HCT116 (cell line): Measurements from ENCODE around the gene BTBD9. TPM values are rescaled to one million over a fixed set of nuclear protein-coding genes. Genes with fewer than 3 reads are reported as not detected.

Experiments used
- ATAC-seq: fragments of 200-7000 bp; cut with Tn5 transposase; 2 replicates; pipeline ENCODE4 v1.9.1; 2020; ENCODE audit warnings: mild to moderate bottlenecking, moderate library complexity
- BruUV-seq: library from RNA; stranded (reverse); fragments of 400-500 nt; replicated peaks from 2 replicates; lab custom pipeline; 2021; lab: Mats Ljungman, UMichigan
- CTCF ChIA-PET: fragments of 300-600 bp; sonication (Branson Sonifier 250); formaldehyde crosslinking; loops from one replicate; lab custom pipeline; 2021; ENCODE audit warnings: antibody characterized with exemption; lab: Charles Lee
- POLR2A ChIA-PET: fragments of 300-600, 350-600 bp; sonication (Branson Sonifier 250); formaldehyde crosslinking; loops from one replicate; lab custom pipeline; 2021; ENCODE audit warnings: antibody characterized with exemption; lab: Charles Lee
- RAD21 ChIA-PET, 2 experiments: fragments of 300-600 bp; sonication (Branson Sonifier 250); formaldehyde crosslinking; loops; one replicate each; lab custom pipeline; 2023; ENCODE audit warnings: low total read pairs in 2 of 2; ENCODE audit not compliant: uncharacterized antibody in 2 of 2, unreplicated experiment in 2 of 2, low non-redundant PET in 1 of 2; lab: Charles Lee
- DNase-seq: peaks from one replicate; pipeline ENCODE4 v3.0.0-alpha.2; 2010; ENCODE audit warnings: low read depth, low spot score
- H2AFZ ChIP-seq: fragments of 200-600 bp; shearing (Covaris generic), sonication (generic); 2 replicates; pipeline ENCODE4 v1.6.1; 2017; ENCODE audit warnings: low read depth, mixed run types, mixed read lengths, antibody characterized with exemption, low read length; ENCODE audit not compliant: poor library complexity, severe bottlenecking
- H3K27ac ChIP-seq: 2 replicates; pipeline ENCODE4 v1.5.1; 2012; ENCODE audit warnings: low read depth, low read length
- H3K27me3 ChIP-seq: fragments of 200-600 bp; sonication (generic); 2 replicates; pipeline ENCODE4 v1.6.1; 2016; ENCODE audit warnings: mixed run types, low read length, mixed read lengths; ENCODE audit not compliant: insufficient read depth
- H3K36me3 ChIP-seq, 2 experiments: fragments of 200-500 bp in 1 of 2; fragments of 200-600 bp in 1 of 2; sonication (Bioruptor generic) in 1 of 2; sonication (generic) in 1 of 2; 2 replicates each; pipeline versions ENCODE4 v1.5.1 to v1.6.1; 2014 to 2016; ENCODE audit warnings: low read length in 2 of 2, inconsistent platforms in 1 of 2, mixed read lengths in 1 of 2, mixed run types in 1 of 2; ENCODE audit not compliant: insufficient read depth in 2 of 2, control insufficient read depth in 1 of 2
- H3K4me1 ChIP-seq, 2 experiments: fragments of 200-600 bp in 1 of 2; sonication (generic) in 1 of 2; 2 replicates each; pipeline versions ENCODE4 v1.5.1 to v1.6.1; 2012 to 2017; ENCODE audit warnings: low read length in 2 of 2, inconsistent platforms in 1 of 2, mild to moderate bottlenecking in 1 of 2, mixed read lengths in 1 of 2, mixed run types in 1 of 2, moderate library complexity in 1 of 2; ENCODE audit not compliant: insufficient read depth in 2 of 2, control insufficient read depth in 1 of 2
- H3K4me2 ChIP-seq: fragments of 200-600 bp; sonication (generic); 2 replicates; pipeline ENCODE4 v1.6.1; 2017; ENCODE audit warnings: mixed run types, low read length, mixed read lengths
- H3K4me3 ChIP-seq, 2 experiments: fragments of 200-600 bp in 1 of 2; sonication (generic) in 1 of 2; replicated peaks in 1 of 2; 2 replicates each; pipeline ENCODE4 v1.5.1; 2011 to 2016; ENCODE audit warnings: low read length in 2 of 2, control low read depth in 1 of 2, low read depth in 1 of 2, mild to moderate bottlenecking in 1 of 2, mixed read lengths in 1 of 2, mixed run types in 1 of 2
- H3K79me2 ChIP-seq: fragments of 200-600 bp; sonication (generic); 2 replicates; pipeline ENCODE4 v1.6.1; 2017; ENCODE audit warnings: mild to moderate bottlenecking, mixed run types, low read length, moderate library complexity, mixed read lengths; ENCODE audit not compliant: insufficient read depth
- H3K9ac ChIP-seq: fragments of 200-600 bp; sonication (generic); 2 replicates; pipeline ENCODE4 v1.6.1; 2016; ENCODE audit warnings: low read length, mixed read lengths
- H3K9me2 ChIP-seq: fragments of 200-600 bp; sonication (generic), shearing (Covaris generic); 2 replicates; pipeline ENCODE4 v1.6.1; 2017; ENCODE audit warnings: mixed run types, mild to moderate bottlenecking, moderate library complexity; ENCODE audit not compliant: insufficient read depth
- H3K9me3 ChIP-seq, 2 experiments: fragments of 200-500 bp in 1 of 2; fragments of 200-600 bp in 1 of 2; sonication (Bioruptor generic) in 1 of 2; sonication (generic) in 1 of 2; 2 replicates each; pipeline ENCODE4 v1.6.1; 2014 to 2017; ENCODE audit warnings: low read length in 2 of 2, mixed read lengths in 2 of 2, inconsistent platforms in 1 of 2, low read depth in 1 of 2, mild to moderate bottlenecking in 1 of 2, mixed run types in 1 of 2, moderate library complexity in 1 of 2; ENCODE audit not compliant: control insufficient read depth in 1 of 2, insufficient read depth in 1 of 2
- H4K20me1 ChIP-seq: fragments of 200-600 bp; sonication (generic), shearing (Covaris generic); 2 replicates; pipeline ENCODE4 v1.6.1; 2017; ENCODE audit warnings: mixed run types, mild to moderate bottlenecking, moderate library complexity; ENCODE audit not compliant: insufficient read depth
- CEBPB ChIP-seq: IDR thresholded peaks from 2 replicates; pipeline ENCODE4 v1.6.1; 2012; ENCODE audit warnings: low read depth
- EGR1 ChIP-seq: IDR thresholded peaks from 2 replicates; pipeline ENCODE4 v1.6.1; 2012; ENCODE audit warnings: low read depth
- ELF1 ChIP-seq: IDR thresholded peaks from 2 replicates; pipeline ENCODE4 v1.6.1; 2012; ENCODE audit warnings: low read depth, borderline replicate concordance
- FOSL1 ChIP-seq: IDR thresholded peaks from 2 replicates; pipeline ENCODE4 v1.6.1; 2012; ENCODE audit warnings: low read depth
- JUND ChIP-seq: IDR thresholded peaks from 2 replicates; pipeline ENCODE4 v1.6.1; 2012
- SRF ChIP-seq: IDR thresholded peaks from 2 replicates; pipeline ENCODE4 v1.6.1; 2012; ENCODE audit warnings: low read depth
- intact Hi-C: fragments of 100-400 bp; cut with micrococcal nuclease; formaldehyde crosslinking; loops from 2 replicates; pipeline ENCODE4 v1.10.0; 2022
- total RNA-seq: library from RNA; stranded (reverse); gene quantifications from one replicate; pipeline ENCODE4 v1.2.1, GENCODE V29; 2021; ENCODE audit not compliant: unreplicated experiment
- TF ChIP-seq, protein P1 (sequence below): IDR thresholded peaks from 2 replicates; pipeline ENCODE4 v1.6.1; 2012
- TF ChIP-seq, protein P2 (sequence below): IDR thresholded peaks from 2 replicates; pipeline ENCODE4 v1.6.1; 2012
- TF ChIP-seq, protein P3 (sequence below): IDR thresholded peaks from 2 replicates; pipeline ENCODE4 v1.6.1; 2012; ENCODE audit warnings: low read depth
- TF ChIP-seq, protein P4 (sequence below), 3 experiments: fragments of 200-600 bp in 1 of 3; sonication (generic) in 1 of 3; IDR thresholded peaks in 2 of 3; conservative IDR thresholded peaks in 1 of 3; 2 replicates each; pipeline ENCODE4 v1.5.1; 2012 to 2017; ENCODE audit warnings: low read depth in 2 of 3, low read length in 2 of 3, antibody characterized with exemption in 1 of 3, borderline replicate concordance in 1 of 3, control low read depth in 1 of 3, mild to moderate bottlenecking in 1 of 3, mixed read lengths in 1 of 3, mixed run types in 1 of 3, moderate library complexity in 1 of 3; ENCODE audit not compliant: insufficient read depth in 1 of 3

BTBD9 gene
- total RNA-seq, 1 experiment from 2014 or later = 10.9 TPM

DNA sequence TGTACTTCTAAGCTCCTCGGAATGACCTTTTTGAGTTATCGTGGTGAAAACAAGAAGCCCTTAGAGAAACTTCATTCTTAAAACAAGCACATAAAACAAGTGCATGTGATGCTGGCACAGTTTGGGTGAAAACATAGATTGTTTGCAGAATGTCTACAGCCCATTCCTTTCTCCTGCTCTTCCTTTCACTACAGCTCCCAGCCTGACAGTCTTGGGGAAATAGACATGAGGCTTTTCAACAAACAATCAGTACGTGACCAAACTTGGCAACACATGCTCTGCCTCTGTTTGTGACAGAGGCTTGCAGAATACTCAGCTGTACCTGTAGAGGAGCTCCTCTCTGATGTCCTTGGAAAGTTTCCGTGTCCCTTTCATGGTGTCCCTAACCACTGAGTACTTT lies 498.6 kb downstream of the BTBD9 start:
- ChIA-PET CTCF (no interaction called here), RAD21 (no interaction called here), POLR2A (no interaction called here)
- Histone ChIP-seq H3K79me2 (no peaks in the 10 kb centered on the region), H3K36me3 (no peaks in the 10 kb centered on the region), H3K9me2 (no peaks in the 10 kb centered on the region), H4K20me1 (no peaks in the 10 kb centered on the region), H3K4me1 (no peaks in the 10 kb centered on the region), H3K9ac (no peak overlapping the region), H3K4me3 (no peak overlapping the region), H3K4me2 (no peak overlapping the region), H2AFZ (no peak overlapping the region), H3K27me3 (no peaks in the 10 kb centered on the region), H3K9me3 (no peaks in the 10 kb centered on the region), H3K27ac (no peak overlapping the region)
- DNase-seq (no peak), ATAC-seq (no peak)
- TF ChIP-seq, protein P1, sequence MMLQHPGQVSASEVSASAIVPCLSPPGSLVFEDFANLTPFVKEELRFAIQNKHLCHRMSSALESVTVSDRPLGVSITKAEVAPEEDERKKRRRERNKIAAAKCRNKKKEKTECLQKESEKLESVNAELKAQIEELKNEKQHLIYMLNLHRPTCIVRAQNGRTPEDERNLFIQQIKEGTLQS = no peak
- TF ChIP-seq ELF1 (no peak), CEBPB (no peak), EGR1 (no peak), FOSL1 (no peak), SRF (no peak), JUND (no peak)
- TF ChIP-seq, protein P2, sequence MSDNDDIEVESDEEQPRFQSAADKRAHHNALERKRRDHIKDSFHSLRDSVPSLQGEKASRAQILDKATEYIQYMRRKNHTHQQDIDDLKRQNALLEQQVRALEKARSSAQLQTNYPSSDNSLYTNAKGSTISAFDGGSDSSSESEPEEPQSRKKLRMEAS = no peak
- TF ChIP-seq, protein P3, sequence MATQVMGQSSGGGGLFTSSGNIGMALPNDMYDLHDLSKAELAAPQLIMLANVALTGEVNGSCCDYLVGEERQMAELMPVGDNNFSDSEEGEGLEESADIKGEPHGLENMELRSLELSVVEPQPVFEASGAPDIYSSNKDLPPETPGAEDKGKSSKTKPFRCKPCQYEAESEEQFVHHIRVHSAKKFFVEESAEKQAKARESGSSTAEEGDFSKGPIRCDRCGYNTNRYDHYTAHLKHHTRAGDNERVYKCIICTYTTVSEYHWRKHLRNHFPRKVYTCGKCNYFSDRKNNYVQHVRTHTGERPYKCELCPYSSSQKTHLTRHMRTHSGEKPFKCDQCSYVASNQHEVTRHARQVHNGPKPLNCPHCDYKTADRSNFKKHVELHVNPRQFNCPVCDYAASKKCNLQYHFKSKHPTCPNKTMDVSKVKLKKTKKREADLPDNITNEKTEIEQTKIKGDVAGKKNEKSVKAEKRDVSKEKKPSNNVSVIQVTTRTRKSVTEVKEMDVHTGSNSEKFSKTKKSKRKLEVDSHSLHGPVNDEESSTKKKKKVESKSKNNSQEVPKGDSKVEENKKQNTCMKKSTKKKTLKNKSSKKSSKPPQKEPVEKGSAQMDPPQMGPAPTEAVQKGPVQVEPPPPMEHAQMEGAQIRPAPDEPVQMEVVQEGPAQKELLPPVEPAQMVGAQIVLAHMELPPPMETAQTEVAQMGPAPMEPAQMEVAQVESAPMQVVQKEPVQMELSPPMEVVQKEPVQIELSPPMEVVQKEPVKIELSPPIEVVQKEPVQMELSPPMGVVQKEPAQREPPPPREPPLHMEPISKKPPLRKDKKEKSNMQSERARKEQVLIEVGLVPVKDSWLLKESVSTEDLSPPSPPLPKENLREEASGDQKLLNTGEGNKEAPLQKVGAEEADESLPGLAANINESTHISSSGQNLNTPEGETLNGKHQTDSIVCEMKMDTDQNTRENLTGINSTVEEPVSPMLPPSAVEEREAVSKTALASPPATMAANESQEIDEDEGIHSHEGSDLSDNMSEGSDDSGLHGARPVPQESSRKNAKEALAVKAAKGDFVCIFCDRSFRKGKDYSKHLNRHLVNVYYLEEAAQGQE = no peak
- TF ChIP-seq, protein P4, sequence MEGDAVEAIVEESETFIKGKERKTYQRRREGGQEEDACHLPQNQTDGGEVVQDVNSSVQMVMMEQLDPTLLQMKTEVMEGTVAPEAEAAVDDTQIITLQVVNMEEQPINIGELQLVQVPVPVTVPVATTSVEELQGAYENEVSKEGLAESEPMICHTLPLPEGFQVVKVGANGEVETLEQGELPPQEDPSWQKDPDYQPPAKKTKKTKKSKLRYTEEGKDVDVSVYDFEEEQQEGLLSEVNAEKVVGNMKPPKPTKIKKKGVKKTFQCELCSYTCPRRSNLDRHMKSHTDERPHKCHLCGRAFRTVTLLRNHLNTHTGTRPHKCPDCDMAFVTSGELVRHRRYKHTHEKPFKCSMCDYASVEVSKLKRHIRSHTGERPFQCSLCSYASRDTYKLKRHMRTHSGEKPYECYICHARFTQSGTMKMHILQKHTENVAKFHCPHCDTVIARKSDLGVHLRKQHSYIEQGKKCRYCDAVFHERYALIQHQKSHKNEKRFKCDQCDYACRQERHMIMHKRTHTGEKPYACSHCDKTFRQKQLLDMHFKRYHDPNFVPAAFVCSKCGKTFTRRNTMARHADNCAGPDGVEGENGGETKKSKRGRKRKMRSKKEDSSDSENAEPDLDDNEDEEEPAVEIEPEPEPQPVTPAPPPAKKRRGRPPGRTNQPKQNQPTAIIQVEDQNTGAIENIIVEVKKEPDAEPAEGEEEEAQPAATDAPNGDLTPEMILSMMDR (IDR thresholded peaks at IDR 0.05 in 2 of 3, conservative IDR thresholded peaks at IDR 0.05 in 1 of 3; ENCODE audit: borderline replicate concordance in 1 of 3, insufficient read depth in 1 of 3, low read depth in 2 of 3, low read length in 2 of 3) = no peak
- no TSS peak for BruUV-seq
- intact Hi-C loops = no loop called here
